Measurements from ENCODE around the gene PRRC2B.

GRCh38 chr9:131349881-131350563 lies 43.9 kb upstream of the PRRC2B start:
- TF ChIP-seq POLR2AphosphoS5 (IDR thresholded peaks at IDR 0.05): peak; percentile 72 to 78 (median 76)
- TF ChIP-seq CTCF (IDR thresholded peaks at IDR 0.05 in 8 of 11, conservative IDR thresholded peaks at IDR 0.05 in 3 of 11): peak; percentile 72 to 91 (median 88)
- no peak for TF ChIP-seq POLR2A (IDR thresholded peaks at IDR 0.05)

Data from spleen (tissue), 7 donors.